Stimulated activated naive CD4-positive, alpha-beta T cell treated with Interleukin-2 at 50 U/mL for 16 hours (primary cell): Measurements from ENCODE around the gene TCEA2.
A peak's percentile ranks its signal among the peaks of the same experiment; 100 is the strongest.
"Not testable (repeated sequence)": the region's sequence is repeated elsewhere in the genome, so short reads cannot be mapped to it uniquely, and the experiment has no call there.

Experiments used
- DNase-seq: peaks from one replicate; lab custom pipeline; 2025; lab: John Stamatoyannopoulos, UW

TCEA2 gene

DNA sequence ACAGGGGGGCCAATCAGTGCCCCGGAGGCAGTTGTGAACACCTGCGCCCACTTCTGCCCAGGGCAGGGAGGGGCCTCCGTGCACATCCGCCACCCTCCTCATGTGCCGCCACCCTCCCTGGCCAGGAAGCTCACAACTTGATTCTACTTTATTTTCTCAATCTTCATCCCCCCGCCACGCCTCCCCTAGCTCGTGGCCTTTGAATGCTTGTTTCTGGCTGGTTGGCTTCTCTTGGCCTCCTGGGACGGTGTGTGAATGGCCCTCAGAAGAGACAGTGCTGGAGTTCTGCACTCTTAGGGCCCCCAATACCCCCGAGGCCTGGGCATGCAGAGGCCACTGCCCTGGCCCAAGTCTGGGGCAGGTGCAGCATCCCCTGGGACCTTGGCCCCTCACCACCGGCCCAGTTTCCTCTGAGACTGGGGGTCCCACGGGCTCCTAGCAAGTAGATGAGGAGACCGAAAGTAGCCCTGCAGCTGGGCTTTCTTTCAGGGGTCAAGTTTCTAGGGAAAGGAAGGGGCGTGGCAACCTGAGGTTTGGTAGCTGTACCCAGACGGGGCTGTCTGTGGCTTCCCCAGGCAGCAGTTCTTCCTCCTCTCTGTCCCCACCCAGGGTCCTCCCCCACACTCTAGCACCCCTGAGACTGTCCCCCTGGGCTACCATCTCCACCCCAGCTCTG lies 15.0 kb downstream of the TCEA2 start:
- DNase-seq: peak; percentile 36

DNA sequence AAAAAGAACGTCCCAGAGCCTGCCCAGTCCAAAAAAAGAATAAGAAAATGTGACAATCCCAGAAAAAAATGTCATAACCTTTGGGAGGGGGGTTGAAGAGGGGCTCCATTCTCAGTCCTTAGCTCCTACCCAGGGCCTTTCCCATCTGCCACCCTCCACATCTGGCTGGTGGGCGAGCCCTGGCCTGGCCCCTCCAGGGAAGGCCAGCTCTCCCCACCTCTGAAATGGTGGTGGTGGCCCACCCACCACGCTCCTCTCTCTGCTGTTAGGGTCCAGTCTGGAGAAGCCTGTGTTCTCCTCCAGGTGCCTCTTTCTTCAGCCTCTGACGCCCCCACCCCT lies 15.9 kb downstream of the TCEA2 start:
- no peak for DNase-seq

DNA sequence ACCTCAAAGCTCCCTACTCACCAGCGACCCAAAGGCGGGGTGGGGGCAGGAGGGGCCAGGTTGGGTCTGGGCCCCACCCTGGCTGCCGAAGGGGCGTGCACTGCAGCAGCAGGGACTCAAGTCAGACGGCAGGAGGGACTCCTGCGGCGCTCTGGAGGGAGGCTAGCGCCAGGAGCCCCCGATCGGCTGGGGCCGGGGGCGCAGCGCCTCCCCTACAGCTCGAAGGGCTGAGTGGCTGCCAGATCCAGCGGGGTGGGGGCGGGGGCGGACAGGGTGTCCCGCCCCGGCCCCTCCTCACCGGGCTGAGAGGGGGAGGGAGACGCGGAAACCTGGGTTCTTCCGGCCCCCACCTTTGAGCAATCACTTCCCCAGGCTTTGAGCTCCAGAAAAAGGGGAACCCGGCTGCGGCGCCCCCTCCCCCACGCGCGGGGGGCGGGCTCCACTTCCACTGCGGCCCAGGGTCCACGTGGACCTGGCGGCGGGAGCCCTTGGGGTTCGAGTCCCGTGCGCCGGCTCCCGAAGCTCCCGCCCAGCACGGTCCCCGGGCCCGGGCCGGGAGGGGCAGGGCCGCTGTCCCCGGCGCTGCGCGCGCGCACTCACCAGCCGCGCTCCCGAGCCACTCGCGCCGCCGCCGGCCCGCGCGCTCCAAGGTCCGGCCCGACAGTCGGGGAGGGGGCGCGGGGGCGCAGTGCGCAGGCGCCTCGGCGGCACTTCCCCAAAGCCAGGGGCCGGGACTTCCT lies 16.4 kb downstream of the TCEA2 start, which contains the start of gene RGS19:
TSS of gene RGS19 (minus strand) at position 246 of the 740 bp plus-strand sequence. CDS start 2,632 bp downstream, outside the sequence.
- DNase-seq: peak; percentile 61

GRCh38 chr20:64080013-64080812 lies 17.2 kb downstream of the TCEA2 start, which contains the start of gene OPRL1:
OPRL1 (plus strand) TSS chr20:64080082; CDS start chr20:64092721, 12,639 bp downstream.
- peak; percentile 50 for DNase-seq

- DNase-seq: no peak
These were observed 18.0 kb downstream of the TCEA2 start for GRCh38 chr20:64080813-64081623.

DNA sequence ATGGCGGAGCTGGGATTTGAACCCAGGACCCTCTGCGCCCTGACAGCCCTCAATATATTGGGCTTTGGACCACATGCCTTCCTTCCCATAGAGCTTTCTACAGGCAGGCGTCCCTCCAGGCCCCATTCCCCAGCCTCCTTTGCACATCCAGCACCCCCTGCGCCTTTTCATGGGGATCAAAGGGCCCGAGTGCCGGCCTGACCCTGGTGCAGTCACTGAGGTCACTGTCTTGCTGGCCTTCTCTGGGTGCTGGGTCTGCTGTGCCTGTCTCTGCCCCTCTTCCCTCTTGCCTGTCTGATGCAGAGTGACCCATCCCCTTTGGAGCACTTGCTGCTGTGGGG lies 18.6 kb downstream of the TCEA2 start:
- no peak for DNase-seq

GRCh38 chr20:64082126-64082731 lies 19.2 kb downstream of the TCEA2 start:
- DNase-seq: no peak

DNA sequence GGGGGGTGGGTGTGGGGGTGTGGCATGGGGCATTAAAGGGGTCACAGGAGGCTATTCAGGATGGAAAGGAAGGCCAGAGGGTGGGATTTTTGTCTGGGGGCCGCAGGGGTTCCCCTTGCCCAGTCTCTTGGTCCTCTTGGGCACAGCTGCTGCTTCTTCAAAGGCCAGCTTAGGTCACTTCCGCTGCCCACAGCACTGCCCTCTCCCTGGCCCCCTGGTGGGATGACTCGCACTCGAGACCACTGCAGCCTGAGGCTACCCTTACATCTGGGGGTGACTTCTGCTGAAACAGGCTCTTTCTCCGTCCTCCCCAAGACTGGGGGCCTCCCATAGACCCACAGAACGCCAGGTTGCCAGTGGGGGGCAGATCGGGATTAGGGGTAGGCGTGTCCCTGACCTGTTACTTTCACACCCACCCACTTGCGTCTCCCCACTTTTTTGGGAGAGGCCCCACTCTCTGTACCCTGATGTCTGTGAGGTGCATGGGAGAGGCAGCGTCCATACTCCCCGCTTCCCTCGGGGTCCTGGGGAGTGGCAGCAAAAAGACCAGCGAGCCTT lies 19.9 kb downstream of the TCEA2 start:
- no peak for DNase-seq

GRCh38 chr20:64083378-64083803 lies 20.4 kb downstream of the TCEA2 start:
- peak; percentile 65 for DNase-seq

DNA sequence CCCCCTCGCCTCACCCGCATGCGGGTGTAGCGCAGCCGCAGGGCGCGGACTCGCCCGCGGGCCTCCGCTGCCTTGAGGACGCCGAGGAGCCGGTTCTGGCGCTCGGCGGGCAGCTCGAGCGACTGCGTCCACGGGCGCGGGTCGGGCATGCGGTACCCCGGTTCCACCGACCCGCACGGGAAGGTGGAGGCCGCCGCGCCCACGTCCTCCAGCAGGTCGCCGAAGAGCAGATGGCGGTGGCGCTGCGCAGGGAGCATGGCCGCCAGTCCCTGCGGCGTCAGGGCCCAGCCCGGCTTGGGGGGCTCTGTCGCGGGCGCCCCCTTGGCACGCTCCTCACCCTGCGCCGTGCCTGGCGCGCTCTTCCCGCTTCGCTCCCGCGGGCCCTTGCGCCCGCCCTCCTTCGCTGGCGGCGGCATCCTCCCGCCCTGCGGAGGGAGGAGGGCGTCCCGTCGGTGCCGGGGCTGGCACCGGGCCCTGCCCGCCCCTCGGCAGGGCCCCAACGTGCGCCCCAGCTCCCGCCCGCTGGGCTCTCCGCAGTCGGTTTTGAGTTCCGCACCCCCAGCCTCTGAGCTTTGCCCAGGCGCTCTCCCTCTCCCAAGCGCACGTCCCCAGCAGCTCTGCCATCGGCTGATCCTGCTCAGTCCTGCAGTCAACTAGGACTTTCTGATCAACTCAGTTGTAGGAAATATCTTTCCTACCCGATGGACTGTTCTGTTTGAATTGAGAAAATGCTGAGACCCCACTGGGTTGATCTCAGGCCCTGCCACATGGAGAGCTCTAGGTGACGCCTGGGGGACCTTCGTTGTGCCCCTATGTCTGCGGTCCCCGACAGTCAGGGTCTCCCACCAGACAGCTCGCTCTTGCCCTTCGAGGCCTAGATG lies 21.0 kb downstream of the TCEA2 start, which contains the start of gene LKAAEAR1:
TSS of gene LKAAEAR1 (minus strand) at position 595 of the 881 bp plus-strand sequence. CDS start at position 416, 179 bp downstream.
- no peak for DNase-seq

DNA sequence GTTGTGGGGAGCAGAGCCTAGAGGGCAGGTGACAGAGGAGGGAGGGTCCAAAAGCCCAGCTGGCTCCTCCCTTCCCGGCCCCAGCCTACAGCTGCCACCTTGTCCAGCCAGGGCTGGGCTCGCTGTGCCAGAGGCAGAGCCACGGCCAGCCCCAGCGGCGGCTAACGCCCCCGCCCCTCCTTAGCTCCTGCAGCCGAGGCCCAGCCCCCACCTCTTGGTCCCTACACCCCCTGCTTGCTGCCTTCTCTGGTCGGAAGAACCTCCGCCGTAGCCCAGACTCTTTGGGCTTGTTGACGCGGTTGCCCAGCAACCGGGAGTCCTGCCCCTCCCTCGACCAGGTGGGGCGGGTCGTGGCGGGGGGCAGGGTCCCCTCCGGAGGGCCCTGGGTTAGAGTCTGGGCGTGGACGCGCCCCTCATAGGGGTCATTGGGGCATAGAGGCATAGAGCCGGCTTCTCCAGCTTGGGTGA lies 21.7 kb downstream of the TCEA2 start:
- DNase-seq: no peak

DNA sequence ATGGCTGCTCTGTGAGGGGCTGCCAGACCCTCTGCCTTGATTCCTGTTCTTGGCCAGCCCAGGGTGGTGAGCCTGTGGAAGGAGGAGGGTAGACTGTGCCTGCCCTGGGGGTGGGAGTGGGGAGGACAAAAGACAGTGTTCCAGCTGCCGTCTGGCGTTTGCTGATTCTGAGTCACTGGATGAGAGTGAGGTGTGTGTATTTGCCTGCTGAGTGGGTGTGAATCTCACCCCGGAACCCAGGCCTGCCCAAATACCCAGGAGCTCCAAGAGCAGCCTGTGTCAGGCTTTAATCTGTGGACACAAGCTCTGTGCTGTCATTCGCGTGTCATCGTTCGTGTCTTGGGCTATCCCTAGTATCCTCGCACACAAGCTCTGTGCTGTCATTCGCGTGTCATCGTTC lies 23.8 kb downstream of the TCEA2 start:
- DNase-seq: no peak

GRCh38 chr20:64087226-64087825 lies 24.3 kb downstream of the TCEA2 start:
- not testable (repeated sequence) for DNase-seq

DNA sequence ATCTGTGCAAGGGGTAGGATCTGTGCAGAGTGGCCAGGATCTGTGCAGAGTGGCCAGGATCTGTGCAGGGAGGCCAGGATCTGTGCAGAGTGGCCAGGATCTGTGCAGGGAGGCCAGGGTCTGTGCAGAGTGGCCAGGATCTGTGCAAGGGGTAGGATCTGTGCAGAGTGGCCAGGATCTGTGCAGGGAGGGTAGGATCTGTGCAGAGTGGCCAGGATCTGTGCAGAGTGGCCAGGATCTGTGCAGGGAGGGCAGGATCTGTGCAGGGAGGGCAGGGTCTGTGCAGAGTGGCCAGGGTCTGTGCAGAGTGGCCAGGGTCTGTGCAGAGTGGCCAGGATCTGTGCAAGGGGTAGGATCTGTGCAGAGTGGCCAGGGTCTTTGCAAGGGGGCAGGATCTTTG lies 25.6 kb downstream of the TCEA2 start:
- not testable (repeated sequence) for DNase-seq

- DNase-seq: no peak
These were observed 27.2 kb downstream of the TCEA2 start for GRCh38 chr20:64090165-64090564.

- no peak for DNase-seq
These were observed 28.3 kb downstream of the TCEA2 start for GRCh38 chr20:64091340-64091739.

GRCh38 chr20:64091770-64092169 lies 28.8 kb downstream of the TCEA2 start:
- no peak for DNase-seq

GRCh38 chr20:64092258-64093012 lies 29.4 kb downstream of the TCEA2 start:
- DNase-seq: no peak
